Stimulated activated CD4-positive, alpha-beta T cell treated with anti-CD3 and anti-CD28 coated beads, Interleukin-2, amount 100 ng/mL, for 4 hours (primary cell): Measurements from ENCODE around the gene ARPP21.

ENCODE experiments used
- DNase-seq: peaks from one replicate; pipeline ENCODE4 v3.0.0-alpha.2; 2020; ENCODE audit warnings: low read depth

ARPP21 gene

DNA sequence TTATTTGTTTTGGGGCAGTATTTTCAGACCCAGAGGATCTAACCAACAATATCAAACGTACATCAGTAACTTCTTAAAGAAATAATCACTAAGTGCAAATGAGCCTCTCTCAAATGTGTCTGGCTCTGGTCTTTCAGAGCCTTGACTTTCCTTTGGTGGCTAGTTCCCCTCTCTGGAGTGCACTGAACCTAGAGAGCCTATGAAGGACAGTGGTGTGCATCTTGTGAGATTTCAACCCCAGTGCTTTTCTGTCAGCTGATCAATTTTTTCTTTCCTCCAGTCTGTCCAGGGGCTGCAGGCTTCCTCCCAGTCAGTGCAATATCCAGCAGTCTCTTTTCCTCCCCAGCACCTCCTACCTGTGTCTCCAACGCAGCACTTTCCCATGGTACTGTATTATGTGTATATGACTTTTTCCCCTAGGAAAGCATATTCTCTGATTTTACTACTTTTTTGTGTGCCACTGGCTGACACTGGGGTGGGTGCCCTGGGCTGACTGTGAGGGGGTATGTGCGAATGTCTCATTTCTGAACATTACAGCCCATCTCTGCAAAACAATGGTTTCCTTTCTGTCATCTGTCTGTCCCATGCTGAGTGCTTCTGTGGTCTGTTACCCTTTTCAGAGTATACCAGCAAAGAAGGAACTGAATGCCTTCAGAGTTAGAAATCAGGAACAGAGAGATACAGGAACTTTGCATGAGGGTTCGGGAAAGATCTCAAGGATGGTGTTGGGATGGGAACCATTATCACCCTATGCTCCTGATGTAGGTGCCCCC is 98.8 kb downstream of the ARPP21 start:
- no peak for DNase-seq

DNA sequence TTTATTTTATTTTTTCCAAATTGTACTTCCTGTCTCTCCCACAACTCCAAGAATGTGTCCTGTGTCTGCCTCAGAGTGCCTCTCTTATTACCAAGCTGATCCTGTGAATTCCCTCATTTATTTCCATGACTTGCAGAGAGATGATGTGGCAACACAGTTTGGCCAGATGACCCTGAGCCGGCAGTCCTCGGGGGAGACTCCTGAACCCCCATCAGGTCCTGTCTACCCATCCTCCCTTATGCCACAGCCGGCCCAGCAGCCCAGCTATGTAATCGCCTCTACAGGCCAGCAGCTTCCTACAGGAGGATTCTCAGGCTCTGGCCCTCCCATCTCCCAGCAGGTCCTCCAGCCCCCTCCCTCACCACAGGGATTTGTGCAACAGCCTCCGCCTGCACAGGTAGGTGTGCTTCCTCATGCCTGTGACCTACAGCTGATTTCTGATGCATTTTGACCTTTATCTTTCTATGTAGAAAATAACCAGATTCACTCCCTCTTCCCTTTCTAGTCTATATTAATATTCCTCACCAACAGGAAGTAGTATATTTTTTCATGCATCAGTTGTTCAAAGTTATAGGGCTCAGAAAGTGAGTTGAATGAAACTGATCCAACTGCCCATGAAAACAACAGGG is 100.0 kb downstream of the ARPP21 start:
- DNase-seq, result no peak

DNA sequence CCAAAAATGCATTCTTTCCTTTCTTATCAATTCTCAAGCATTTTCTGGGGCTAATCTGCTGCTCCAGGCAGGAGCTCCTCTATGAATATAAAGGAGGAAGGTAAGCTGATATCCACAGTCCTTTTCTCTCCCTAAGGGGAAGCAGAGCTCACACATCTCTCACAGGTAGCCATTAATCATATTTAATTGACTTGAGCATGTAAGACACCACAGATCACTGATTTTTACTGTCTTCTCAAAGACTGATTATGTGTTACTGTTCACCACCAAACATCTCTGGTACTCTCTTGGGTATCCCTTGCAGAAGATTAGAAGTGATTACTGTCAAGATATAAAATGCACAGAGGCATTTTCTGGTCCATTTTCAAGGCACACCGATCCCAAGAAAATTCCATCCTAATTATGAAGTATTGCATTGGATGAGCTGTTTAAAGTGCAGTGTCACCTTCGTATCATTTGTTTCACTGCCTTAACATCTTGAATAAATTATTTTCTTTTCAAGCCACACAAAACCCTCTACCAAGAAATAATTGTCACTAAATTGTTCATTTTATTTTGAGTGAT is 100.7 kb downstream of the ARPP21 start:
- no peak for DNase-seq

DNA sequence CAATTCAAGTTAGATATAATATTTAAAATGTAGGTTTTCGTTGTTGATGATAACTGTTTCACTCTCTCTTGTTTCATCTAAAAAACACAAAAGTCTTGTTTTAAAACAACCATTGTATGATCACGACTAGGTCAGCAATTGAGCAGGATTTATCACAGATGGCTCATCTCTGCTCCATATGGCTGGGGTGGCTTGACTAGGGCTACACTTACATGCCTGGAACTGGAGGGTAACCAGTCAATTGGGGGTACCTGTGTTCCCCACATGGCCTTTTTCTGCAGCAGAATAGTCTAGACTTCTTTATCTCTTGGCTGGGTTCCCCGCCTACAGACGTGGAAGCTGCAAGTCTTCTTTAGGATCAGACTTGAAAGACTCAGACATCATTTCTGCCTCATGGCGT is 103.9 kb downstream of the ARPP21 start:
- no peak for DNase-seq

DNA sequence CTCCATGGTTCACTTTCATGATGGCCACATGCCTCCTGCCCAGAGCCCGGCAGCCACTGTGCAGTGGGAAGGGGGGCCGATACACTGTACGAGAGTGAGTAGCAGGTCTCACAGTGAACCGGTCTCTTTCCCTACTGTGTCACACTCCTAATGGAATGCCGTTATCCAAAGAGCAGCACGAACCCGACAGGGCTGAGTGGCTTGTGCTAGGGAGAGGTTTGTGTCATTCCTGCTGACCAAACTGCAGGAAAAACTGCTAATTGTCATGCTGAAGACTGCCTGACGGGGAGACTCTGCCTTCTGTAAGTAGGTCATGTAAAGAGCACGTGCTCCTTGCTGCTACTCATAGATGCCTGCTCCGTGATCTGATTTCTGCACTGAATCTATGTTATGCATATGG is 105.1 kb downstream of the ARPP21 start:
- no peak for DNase-seq

DNA sequence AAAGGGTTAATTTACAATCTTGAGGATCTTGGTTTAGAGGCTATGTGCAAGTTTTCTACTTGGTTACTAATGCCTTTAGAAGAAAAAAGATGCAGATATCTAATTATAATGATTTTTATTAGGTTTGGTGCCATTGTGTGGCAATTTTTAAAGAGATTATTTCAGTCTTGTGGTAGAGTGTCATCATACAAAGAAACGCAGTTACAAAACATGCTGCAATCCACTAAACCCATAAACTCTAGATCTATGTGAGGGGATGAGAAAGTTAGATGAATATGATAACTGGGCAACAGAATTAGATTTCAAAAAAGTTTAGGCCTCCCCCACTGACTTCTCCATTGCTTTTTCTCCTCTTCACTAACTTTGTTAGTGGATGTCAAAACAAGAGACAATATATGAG is 106.0 kb downstream of the ARPP21 start:
- no peak for DNase-seq

DNA sequence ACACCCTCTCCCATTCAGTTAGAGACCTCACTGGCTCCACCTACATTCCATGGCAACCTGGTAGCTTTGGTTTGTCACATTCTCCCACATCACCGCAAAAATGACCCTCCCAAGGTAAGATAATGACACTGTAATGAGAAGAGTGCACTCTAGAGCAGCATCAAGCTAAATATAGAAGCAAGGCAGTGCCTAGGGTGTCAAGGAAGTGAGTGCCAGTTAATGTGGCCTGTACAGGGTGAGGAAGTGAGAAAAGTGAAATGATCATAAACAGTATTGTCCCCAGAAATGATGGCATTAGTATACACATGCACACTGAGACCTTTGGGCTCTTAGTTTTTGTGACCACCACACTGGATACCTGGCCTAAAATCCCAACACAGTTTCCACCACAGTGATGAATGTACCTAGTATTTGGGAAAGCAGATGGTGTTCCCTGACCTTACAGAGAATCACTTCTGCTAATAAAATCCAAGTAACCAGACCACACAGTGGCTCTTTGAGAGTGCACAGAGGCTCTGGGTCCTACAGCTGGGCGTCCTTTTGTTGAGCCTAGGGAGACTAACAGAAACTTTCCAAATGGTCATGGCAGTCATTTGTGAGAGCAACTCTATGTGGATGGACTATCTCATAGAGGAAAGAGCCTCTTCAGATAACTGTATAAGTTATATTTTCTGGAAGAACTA is 106.6 kb downstream of the ARPP21 start:
- no peak for DNase-seq

DNA sequence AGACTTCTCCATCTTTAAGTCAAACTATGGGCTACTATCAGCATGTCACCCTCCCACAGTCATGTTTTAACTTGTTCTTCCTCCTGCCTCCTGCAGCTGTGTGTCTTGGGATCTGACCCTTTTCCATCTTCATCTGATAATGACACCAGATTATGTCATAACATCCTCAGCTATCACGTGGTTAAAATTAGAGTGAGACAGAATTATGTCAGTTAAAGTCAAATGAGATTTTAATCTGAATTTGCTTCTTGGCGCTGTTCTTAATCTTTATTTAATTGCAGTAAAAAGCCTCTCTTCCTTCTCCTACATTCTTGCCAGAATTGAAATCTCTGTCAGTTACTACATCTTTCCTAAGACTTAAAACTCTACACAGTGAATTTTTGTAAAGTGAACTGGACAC is 107.2 kb downstream of the ARPP21 start:
- no peak for DNase-seq

DNA sequence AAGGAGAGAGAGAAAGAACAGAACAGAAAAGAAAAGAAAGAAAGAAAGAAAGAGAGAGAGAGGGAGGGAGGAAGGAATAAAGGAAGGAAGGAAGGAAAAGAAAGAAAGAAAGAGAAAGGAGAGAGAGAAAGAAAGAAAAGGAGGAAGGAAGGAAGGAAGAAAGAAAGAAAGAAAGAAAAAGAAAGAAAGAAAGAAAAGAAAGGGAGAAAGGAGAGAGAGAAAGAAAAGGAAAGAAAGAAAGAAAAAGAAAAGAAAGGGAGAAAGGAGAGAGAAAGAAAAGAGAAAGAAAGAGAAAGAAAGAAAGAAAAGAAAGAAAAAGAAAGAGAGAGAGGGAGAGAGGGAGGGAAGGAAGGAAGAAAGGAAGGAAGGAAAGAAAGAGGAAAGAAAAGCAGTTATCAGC is 108.8 kb downstream of the ARPP21 start:
- DNase-seq, result no peak

DNA sequence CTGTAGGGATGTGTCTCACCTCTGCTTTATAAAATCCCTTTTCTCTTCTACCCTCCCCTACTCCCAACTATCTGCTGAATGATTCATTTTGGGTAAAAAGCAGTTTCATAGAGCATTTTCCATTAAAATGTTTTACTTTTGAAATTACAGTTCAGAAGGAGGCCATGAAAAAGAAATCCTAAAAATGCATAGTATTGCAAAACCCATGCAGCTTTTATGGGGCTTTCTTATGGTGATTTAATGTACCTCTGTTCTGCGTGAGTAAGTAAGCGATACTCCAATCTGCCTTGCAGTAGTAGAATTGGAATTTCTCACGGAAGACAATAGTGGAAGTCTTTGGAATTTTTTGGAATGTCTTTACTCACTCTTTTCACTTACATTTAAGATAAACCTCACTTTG is 111.9 kb downstream of the ARPP21 start:
- no peak for DNase-seq

DNA sequence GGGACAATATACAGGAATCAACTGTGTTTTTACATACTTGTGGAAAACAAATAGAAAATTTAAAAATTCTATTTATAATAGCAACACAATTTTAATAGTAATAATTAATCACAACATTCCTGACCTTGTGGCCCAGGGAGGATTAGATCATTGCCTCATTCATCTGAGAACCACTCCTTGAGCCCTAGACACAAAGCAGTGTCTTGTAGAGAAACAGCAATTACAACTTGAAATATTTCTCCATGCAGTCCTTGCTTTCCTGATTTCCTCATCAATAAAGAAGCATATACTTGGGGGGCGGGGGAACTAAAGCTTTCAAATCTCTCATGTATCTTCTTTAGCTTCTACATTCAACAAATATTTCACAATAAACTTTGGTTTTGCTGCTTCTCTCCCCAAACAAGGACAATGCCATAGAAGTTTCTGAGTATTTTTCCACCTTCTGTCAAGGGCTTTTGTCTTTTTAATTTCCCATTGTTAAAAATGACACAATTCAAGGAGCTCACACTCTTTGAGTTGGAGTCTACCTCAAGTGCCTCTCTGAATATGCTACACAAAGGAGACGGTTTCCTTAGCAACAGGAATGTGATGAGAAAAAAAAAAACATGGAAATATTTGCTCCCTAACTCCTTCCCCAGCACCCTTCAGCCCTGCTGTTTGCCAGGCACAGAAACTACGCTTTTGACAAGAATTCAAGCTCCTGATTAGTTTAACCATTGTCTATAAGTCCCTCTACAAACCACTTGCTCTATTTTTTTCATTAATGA is 118.8 kb downstream of the ARPP21 start:
- DNase-seq, result no peak

DNA sequence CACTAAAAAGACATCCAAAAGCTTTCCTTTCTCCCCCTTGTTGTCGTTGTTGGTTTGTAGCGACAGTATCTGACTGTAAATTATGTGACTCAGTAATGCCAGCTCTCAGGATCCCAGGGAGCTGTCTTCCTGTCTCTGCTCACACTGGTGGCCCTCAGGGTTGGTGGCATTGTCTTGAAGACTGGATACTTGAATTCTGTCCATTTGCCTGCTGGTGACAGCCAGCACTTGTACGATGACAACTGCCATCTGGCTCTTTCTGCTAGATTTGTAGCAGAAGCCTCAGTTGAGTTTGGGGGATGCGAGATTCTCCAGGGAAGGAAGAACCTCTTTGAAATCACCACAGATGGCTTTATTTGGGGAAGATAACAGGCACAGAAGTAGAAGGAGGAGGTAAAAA is 120.8 kb downstream of the ARPP21 start:
- no peak for DNase-seq

DNA sequence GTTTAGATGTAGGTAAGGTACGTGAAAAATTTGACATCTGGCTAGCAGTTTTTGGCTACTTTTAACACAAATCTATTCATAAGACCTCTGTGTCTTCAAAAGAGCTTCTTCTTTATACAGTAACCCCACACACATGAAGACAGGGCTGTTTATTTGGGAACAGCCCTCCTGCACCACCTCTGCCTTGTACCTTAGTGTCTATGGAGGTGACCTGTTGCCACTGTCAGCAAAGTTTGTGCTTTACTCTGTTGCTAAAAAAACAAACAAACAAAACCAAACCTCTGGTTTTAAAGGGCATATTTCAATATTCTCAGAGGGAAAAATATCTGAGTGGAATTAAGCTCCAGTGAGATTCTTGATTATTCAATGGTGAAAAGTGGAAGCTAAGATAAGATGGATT is 122.0 kb downstream of the ARPP21 start:
- no peak for DNase-seq

DNA sequence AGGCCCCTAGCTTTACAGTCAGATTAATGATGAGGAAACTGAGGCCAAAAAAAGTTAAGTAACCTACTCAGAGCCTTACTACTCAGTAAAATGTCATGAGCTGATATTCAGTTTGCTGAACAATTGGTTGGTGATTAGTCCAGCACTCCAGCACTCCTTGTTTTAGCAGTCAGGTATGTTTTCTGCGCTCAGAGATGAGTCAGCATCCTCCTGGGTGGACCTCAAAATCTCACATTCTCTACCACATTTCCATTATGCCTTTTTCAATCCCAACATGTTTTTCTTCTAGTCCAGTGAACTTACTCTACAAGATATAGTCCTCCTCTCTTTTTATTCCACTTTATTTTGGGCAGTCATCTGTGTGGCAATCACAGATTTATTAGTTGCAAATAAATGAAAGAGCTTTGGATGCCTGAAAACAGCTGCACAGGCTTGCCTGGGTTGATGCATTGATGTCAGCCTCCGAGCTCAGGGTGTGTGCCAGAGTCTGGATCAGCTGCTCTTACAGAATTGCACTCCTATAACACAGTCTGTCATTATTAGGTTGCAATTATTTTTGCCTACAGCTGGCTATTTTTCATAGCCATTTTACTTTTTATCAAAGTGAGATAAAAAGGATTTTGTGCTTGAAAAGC is 133.2 kb downstream of the ARPP21 start:
- DNase-seq, result no peak

DNA sequence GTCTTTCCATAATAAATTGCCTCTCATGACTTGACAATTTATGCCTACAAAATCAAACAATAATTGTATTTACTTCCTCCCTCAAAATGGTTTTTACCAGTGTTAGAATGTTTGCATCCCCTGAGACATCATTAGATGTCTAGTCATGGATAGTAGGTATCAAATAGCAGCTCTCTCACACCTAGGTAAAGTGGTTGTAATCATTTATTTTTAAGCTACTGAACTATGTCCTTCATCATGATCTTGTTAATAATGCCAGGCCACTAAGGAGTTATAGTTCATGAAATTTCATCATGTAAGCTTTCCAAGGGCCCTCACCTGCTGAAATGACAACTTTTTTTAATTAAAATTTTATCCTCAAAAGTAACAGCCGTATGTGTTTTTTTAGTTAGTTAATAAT is 134.1 kb downstream of the ARPP21 start:
- DNase-seq, result no peak

DNA sequence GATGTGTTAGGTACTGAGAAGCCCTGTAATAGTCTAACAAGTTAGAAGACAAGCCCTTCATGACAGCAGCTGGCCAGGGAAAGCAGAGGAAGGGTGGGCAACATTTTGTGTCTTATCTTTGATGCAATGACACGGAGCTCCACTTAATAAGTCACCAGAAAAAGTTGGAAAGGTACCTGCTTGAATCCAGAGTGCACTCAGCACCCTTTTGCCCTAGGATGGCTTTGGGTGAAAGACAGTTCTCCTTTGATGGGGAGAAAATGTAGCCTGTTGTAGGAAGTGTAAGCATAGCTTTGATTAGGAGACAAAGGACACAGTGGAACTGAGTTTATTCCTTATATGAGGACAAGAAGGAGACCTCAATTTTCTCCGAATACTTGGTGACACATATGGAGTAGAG is 137.0 kb downstream of the ARPP21 start:
- no peak for DNase-seq

DNA sequence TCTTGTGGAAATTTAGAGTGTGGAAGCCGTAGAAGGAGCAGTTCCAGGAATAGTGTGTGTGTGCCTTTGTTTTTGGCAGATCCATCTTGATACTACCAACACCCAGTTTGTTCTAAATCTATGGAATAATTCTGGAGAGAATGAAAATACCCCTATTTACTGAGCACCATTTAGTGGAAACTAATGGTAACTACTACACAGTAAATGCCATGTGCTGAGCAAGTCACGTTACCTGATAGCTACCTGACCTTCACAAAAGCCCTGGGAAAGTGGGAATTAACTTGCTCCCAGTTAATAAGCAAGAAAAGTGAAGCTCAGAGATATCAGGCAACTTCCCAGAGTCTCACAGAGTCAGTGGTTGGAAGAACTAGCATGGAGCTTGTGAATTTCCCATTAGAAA is 137.7 kb downstream of the ARPP21 start:
- DNase-seq, result no peak

DNA sequence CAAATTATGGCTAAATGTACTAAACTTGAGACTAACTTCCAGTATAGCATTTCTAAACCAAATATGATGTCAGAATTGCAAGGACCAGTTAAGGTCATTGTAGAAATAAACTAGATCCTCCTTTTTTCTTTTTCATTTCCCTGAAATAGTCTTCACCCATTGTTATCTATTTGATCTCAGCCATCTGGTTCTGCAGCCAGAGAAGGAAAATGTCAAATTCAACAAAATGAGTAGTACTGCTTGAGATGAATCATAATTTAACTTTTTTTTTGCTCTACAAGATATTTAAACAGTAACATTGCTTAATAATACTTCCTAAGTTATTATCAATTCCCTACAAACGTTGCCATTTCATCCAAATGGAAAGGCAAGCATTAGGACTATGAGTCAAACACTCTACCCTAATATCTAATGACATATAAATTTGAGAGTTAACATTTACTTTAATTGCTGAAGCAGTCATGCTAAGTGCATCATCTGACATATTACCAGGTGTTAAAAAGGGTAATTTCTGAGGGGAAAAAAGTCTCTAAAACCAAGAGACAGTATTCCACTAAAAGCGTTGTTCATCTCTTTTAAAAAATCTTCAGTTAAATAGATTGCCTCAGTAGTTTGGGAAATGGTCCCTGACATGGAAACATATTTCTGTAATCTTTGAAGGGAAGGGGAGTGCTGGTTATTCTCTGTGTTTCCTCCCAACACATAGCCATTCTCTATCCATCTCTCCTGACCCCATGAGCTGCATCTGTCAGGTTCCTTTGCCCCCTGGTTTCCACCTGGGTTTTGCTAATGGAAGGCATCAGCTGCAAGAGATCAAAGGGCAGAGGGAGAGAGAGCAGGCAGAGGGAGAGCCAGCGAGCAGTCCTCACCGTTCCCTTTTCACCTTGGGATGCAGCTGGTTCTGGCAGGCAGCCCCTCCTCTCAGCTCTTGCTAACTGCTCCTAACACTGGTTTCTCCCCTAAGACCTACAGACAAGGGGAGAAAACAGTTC is 138.5 kb downstream of the ARPP21 start:
- no peak for DNase-seq

DNA sequence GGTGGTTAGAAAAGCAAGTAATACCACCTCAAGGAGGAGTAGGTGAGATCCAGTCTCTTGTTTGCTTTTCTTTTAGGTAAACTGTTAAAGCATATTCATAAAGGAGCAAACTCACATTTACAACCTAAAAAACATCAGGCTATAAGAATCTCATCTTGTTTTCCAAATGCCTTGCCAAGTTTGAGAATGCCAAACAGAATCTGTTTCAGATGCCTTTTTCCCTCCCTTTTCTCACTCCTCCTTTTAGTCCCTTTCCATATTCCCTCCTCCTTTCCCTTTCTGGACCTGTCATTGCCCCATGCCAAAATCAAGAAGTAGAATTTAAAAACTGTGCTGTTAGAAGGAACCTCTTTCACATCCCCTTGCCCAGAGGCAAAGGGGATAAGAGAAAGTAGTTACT is 140.3 kb downstream of the ARPP21 start:
- no peak for DNase-seq

DNA sequence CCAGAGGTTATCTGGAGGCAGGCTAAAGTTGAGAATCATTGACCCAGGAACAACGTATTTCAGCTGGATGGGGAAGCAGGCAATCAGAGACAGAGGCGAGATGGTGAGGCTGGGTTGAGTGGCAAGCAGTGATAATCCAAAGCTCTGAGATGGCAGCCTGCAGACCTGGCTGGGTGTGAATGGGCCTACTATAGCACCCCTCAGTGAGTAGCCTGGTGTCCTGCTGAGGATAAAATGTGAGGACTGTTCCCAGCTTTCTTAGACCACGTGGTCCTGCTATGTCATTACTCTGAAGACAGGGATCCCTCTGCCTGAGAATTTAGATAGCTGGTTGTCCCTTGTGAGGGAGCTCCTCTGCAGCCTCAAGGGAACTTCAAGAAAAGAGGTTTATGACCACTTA is 141.5 kb downstream of the ARPP21 start:
- no peak for DNase-seq

DNA sequence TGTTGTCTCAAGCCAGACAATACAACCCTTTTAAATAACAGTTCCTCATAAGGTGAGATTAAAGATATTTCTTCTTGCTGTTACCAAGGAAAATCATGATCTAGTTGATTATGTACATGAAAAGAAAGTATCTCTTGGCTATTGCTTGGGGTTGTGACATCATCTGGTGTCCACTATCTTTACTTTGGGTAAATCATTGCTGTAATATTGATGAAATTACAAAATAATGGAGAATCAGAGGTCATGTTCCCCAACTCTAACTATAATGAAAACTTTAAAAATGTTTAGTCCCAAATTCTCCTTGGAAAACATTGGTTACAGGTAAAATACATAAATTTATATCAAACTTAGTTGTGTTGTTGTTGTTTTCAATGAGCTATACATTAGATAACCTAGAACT is 142.2 kb downstream of the ARPP21 start:
- no peak for DNase-seq
